ENCODE measurements around the gene PARP15. TPM values are rescaled to one million over a fixed set of nuclear protein-coding genes. Genes with fewer than 3 reads are reported as not detected.

The PARP15 gene
- total and polyA plus RNA-seq, 2 experiments from 2014 or later: 0.39 to 0.87 TPM

DNA sequence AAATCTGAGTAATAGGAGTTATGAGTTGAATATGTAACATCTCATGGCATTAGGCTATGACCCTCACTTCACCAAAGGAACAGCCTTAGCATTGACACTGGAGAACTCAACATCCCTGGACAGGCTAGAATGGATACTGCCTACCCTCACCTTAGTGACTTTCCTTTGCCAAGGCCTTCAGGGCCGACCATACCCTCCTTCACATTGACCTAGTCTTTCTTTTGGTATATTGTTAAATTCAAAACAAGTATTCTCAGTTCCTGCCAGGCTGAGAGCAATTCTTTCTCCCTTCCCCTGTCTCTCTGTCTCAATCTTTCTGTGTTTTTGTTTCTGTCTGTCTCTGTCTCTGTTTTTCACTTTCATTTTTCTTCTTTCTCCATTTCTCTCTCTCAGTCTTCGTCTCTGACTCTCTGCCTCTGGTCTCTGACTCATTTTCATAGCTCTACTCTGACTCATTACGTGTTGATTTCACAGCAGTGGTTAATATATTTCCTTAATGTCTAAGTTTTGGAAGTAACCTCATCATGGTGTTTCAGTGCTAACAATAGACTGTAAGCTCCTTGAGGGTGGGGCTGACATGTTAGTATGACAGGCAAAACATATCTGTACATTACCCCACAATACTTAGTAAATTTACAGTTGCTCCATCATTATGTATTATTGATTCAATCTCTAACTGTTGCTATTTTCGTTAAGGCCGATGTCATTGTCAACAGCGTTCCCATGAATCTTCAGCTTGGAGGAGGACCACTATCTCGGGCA, 32.5 kb downstream of the PARP15 start:
- ATAC-seq (no peak), DNase-seq (ENCODE audit: low spot score) (no peak)
- TF ChIP-seq, protein P1, sequence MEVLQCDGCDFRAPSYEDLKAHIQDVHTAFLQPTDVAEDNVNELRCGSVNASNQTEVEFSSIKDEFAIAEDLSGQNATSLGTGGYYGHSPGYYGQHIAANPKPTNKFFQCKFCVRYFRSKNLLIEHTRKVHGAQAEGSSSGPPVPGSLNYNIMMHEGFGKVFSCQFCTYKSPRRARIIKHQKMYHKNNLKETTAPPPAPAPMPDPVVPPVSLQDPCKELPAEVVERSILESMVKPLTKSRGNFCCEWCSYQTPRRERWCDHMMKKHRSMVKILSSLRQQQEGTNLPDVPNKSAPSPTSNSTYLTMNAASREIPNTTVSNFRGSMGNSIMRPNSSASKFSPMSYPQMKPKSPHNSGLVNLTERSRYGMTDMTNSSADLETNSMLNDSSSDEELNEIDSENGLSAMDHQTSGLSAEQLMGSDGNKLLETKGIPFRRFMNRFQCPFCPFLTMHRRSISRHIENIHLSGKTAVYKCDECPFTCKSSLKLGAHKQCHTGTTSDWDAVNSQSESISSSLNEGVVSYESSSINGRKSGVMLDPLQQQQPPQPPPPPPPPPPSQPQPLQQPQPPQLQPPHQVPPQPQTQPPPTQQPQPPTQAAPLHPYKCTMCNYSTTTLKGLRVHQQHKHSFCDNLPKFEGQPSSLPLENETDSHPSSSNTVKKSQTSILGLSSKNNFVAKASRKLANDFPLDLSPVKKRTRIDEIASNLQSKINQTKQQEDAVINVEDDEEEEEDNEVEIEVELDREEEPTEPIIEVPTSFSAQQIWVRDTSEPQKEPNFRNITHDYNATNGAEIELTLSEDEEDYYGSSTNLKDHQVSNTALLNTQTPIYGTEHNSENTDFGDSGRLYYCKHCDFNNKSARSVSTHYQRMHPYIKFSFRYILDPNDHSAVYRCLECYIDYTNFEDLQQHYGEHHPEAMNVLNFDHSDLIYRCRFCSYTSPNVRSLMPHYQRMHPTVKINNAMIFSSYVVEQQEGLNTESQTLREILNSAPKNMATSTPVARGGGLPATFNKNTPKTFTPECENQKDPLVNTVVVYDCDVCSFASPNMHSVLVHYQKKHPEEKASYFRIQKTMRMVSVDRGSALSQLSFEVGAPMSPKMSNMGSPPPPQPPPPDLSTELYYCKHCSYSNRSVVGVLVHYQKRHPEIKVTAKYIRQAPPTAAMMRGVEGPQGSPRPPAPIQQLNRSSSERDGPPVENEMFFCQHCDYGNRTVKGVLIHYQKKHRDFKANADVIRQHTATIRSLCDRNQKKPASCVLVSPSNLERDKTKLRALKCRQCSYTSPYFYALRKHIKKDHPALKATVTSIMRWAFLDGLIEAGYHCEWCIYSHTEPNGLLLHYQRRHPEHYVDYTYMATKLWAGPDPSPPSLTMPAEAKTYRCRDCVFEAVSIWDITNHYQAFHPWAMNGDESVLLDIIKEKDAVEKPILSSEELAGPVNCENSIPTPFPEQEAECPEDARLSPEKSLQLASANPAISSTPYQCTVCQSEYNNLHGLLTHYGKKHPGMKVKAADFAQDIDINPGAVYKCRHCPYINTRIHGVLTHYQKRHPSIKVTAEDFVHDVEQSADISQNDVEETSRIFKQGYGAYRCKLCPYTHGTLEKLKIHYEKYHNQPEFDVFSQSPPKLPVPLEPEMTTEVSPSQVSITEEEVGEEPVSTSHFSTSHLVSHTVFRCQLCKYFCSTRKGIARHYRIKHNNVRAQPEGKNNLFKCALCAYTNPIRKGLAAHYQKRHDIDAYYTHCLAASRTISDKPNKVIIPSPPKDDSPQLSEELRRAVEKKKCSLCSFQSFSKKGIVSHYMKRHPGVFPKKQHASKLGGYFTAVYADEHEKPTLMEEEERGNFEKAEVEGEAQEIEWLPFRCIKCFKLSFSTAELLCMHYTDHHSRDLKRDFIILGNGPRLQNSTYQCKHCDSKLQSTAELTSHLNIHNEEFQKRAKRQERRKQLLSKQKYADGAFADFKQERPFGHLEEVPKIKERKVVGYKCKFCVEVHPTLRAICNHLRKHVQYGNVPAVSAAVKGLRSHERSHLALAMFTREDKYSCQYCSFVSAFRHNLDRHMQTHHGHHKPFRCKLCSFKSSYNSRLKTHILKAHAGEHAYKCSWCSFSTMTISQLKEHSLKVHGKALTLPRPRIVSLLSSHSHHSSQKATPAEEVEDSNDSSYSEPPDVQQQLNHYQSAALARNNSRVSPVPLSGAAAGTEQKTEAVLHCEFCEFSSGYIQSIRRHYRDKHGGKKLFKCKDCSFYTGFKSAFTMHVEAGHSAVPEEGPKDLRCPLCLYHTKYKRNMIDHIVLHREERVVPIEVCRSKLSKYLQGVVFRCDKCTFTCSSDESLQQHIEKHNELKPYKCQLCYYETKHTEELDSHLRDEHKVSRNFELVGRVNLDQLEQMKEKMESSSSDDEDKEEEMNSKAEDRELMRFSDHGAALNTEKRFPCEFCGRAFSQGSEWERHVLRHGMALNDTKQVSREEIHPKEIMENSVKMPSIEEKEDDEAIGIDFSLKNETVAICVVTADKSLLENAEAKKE (CRISPR knock-in tag; IDR thresholded peaks at IDR 0.05): no peak
- no peak for TF ChIP-seq JUNB (IDR thresholded peaks at IDR 0.05; ENCODE audit: unreplicated experiment)
- TF ChIP-seq ZNF114 (CRISPR knock-in tag; IDR thresholded peaks at IDR 0.05): no peak
- TF ChIP-seq CTCF (conservative IDR thresholded peaks at IDR 0.05; ENCODE audit: low read depth in 2 of 2): no peak
- TF ChIP-seq, protein P2, sequence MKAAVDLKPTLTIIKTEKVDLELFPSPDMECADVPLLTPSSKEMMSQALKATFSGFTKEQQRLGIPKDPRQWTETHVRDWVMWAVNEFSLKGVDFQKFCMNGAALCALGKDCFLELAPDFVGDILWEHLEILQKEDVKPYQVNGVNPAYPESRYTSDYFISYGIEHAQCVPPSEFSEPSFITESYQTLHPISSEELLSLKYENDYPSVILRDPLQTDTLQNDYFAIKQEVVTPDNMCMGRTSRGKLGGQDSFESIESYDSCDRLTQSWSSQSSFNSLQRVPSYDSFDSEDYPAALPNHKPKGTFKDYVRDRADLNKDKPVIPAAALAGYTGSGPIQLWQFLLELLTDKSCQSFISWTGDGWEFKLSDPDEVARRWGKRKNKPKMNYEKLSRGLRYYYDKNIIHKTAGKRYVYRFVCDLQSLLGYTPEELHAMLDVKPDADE (IDR thresholded peaks at IDR 0.05): no peak
- TF ChIP-seq, protein P3, sequence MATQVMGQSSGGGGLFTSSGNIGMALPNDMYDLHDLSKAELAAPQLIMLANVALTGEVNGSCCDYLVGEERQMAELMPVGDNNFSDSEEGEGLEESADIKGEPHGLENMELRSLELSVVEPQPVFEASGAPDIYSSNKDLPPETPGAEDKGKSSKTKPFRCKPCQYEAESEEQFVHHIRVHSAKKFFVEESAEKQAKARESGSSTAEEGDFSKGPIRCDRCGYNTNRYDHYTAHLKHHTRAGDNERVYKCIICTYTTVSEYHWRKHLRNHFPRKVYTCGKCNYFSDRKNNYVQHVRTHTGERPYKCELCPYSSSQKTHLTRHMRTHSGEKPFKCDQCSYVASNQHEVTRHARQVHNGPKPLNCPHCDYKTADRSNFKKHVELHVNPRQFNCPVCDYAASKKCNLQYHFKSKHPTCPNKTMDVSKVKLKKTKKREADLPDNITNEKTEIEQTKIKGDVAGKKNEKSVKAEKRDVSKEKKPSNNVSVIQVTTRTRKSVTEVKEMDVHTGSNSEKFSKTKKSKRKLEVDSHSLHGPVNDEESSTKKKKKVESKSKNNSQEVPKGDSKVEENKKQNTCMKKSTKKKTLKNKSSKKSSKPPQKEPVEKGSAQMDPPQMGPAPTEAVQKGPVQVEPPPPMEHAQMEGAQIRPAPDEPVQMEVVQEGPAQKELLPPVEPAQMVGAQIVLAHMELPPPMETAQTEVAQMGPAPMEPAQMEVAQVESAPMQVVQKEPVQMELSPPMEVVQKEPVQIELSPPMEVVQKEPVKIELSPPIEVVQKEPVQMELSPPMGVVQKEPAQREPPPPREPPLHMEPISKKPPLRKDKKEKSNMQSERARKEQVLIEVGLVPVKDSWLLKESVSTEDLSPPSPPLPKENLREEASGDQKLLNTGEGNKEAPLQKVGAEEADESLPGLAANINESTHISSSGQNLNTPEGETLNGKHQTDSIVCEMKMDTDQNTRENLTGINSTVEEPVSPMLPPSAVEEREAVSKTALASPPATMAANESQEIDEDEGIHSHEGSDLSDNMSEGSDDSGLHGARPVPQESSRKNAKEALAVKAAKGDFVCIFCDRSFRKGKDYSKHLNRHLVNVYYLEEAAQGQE (IDR thresholded peaks at IDR 0.05; ENCODE audit: unreplicated experiment): no peak
- no peak for TF ChIP-seq POLR2AphosphoS5 (IDR thresholded peaks at IDR 0.05; ENCODE audit: low read depth)
- TF ChIP-seq STAT1 (IDR thresholded peaks at IDR 0.05; ENCODE audit: unreplicated experiment): no peak
- TF ChIP-seq CREB1 (CRISPR knock-in tag; IDR thresholded peaks at IDR 0.05; ENCODE audit: low read depth): no peak
- TF ChIP-seq NANOG (IDR thresholded peaks at IDR 0.05; ENCODE audit: borderline replicate concordance): no peak
- no peak for TF ChIP-seq EZH2phosphoT487 (IDR thresholded peaks at IDR 0.05; ENCODE audit: unreplicated experiment)
- TF ChIP-seq ZNF331 (CRISPR knock-in tag; IDR thresholded peaks at IDR 0.05; ENCODE audit: low read depth): no peak
- no peak for TF ChIP-seq EZH2 (IDR thresholded peaks at IDR 0.05; ENCODE audit: low read depth, unreplicated experiment)
- Mint-ChIP-seq H3K4me1 (peaks cover under 1% of the 10 kb centered on the region; the same call in 2 of the 3 replicates), H3K27ac (no peak overlapping the region), H3K27me3 (ENCODE audit: insufficient read depth, low read depth, poor library complexity) (no peaks in the 10 kb centered on the region), H3K4me3 (no peak overlapping the region), H3K9me3 (no peaks in the 10 kb centered on the region), H3K36me3 (ENCODE audit: low read depth) (no peaks in the 10 kb centered on the region)
- H3K27ac ChIP-seq (ENCODE audit: low read depth): no peak overlapping the region
- H3K4me2 ChIP-seq: no peak overlapping the region
- H3F3A ChIP-seq (replicated peaks; ENCODE audit: low read depth): no peaks in the 10 kb centered on the region
- H3K4me3 ChIP-seq: no peak overlapping the region
- H3K79me2 ChIP-seq (replicated peaks; ENCODE audit: insufficient read depth): no peaks in the 10 kb centered on the region
- no peak overlapping the region for H2AFZ ChIP-seq
- H3K9me2 ChIP-seq (ENCODE audit: insufficient read depth): no peaks in the 10 kb centered on the region
- no peaks in the 10 kb centered on the region for H3K36me3 ChIP-seq (ENCODE audit: insufficient read depth)
- no peaks in the 10 kb centered on the region for H4K20me1 ChIP-seq (replicated peaks; ENCODE audit: insufficient read depth)
- peaks cover 6% of the 10 kb centered on the region; the same call in 1 of the 2 replicates for H3K4me1 ChIP-seq (ENCODE audit: insufficient read depth)
- H3K27me3 ChIP-seq (ENCODE audit: insufficient read depth): no peaks in the 10 kb centered on the region
